ENCODE measurements around the gene PDE8A.

- TF ChIP-seq ZNF24 (tag by site-specific recombination; IDR thresholded peaks at IDR 0.05) (no peak), CTCF (tag by site-specific recombination; IDR thresholded peaks at IDR 0.05) (no peak), GLIS2 (tag by site-specific recombination; IDR thresholded peaks at IDR 0.05) (no peak), ZNF518A (tag by site-specific recombination; conservative IDR thresholded peaks at IDR 0.05; ENCODE audit: low read depth) (no peak), ZNF292 (tag by site-specific recombination; IDR thresholded peaks at IDR 0.05; ENCODE audit: borderline replicate concordance, low read depth) (no peak), TCF7L2 (IDR thresholded peaks at IDR 0.05; ENCODE audit: borderline replicate concordance, low read depth, low read length) (no peak), ZNF10 (tag by site-specific recombination; IDR thresholded peaks at IDR 0.05) (no peak), ZNF174 (tag by site-specific recombination; IDR thresholded peaks at IDR 0.05) (no peak), REST (tag by site-specific recombination; IDR thresholded peaks at IDR 0.05) (no peak), HIC1 (tag by site-specific recombination; IDR thresholded peaks at IDR 0.05) (no peak), PBX3 (CRISPR knock-in tag; IDR thresholded peaks at IDR 0.05) (no peak), ZNF426 (tag by site-specific recombination; IDR thresholded peaks at IDR 0.05) (no peak)
These were observed 21.1 kb upstream of the PDE8A start for GRCh38 chr15:84960391-84961113.
